Fibroblast of lung (primary cell): ENCODE results near the gene ASTN2. TPM values are rescaled to one million over a fixed set of nuclear protein-coding genes. Genes with fewer than 3 reads are reported as not detected.

ENCODE experiments used
- DNase-seq, 2 donors: peaks; one replicate each; pipeline versions ENCODE4 v3.0.0 to v3.0.0-alpha.2; 2010; ENCODE audit warnings: low read depth in 2 of 2
- H2AFZ ChIP-seq: 2 replicates; pipeline ENCODE4 v1.5.1; 2012; ENCODE audit warnings: low read length, control low read depth, inconsistent platforms
- H3K27ac ChIP-seq: 2 replicates; pipeline ENCODE4 v1.5.1; 2011; ENCODE audit warnings: low read length, control low read depth; ENCODE audit not compliant: insufficient read depth
- H3K27me3 ChIP-seq: 2 replicates; pipeline ENCODE4 v1.5.1; 2011; ENCODE audit warnings: mild to moderate bottlenecking, low read length; ENCODE audit not compliant: control insufficient read depth, insufficient read depth
- H3K36me3 ChIP-seq: 2 replicates; pipeline ENCODE4 v1.5.1; 2011; ENCODE audit warnings: low read length; ENCODE audit not compliant: control insufficient read depth, insufficient read depth
- H3K4me1 ChIP-seq: 2 replicates; pipeline ENCODE4 v1.5.1; 2011; ENCODE audit warnings: low read length; ENCODE audit not compliant: control insufficient read depth, insufficient read depth; ENCODE audit errors: extremely low read depth
- H3K4me2 ChIP-seq: 2 replicates; pipeline ENCODE4 v1.5.1; 2011; ENCODE audit warnings: low read length, control low read depth; ENCODE audit not compliant: insufficient read depth; ENCODE audit errors: extremely low read depth
- H3K4me3 ChIP-seq, 4 experiments: fragments of 200-600 bp in 1 of 4; sonication (generic) in 1 of 4; replicated peaks in 1 of 4; 2 replicates each; pipeline ENCODE4 v1.5.1; 2011 to 2016; ENCODE audit warnings: low read length in 4 of 4, low read depth in 3 of 4, mild to moderate bottlenecking in 3 of 4, control low read depth in 2 of 4, inconsistent platforms in 1 of 4, mixed read lengths in 1 of 4; ENCODE audit not compliant: insufficient read depth in 1 of 4; ENCODE audit errors: control extremely low read depth in 1 of 4
- H3K79me2 ChIP-seq: 2 replicates; pipeline ENCODE4 v1.5.1; 2012; ENCODE audit warnings: mild to moderate bottlenecking, low read length, inconsistent platforms; ENCODE audit not compliant: control insufficient read depth, insufficient read depth
- H3K9ac ChIP-seq: 2 replicates; pipeline ENCODE4 v1.5.1; 2011; ENCODE audit warnings: mild to moderate bottlenecking, low read length, control low read depth; ENCODE audit not compliant: insufficient read depth
- H3K9me3 ChIP-seq: 2 replicates; pipeline ENCODE4 v1.5.1; 2012; ENCODE audit warnings: low read depth, low read length; ENCODE audit not compliant: control insufficient read depth, insufficient read depth
- H4K20me1 ChIP-seq: 2 replicates; pipeline ENCODE4 v1.5.1; 2011; ENCODE audit warnings: low read length; ENCODE audit not compliant: control insufficient read depth, insufficient read depth; ENCODE audit errors: extremely low read depth
- EZH2 ChIP-seq: IDR thresholded peaks from 2 replicates; pipeline ENCODE4 v1.5.1; 2012; ENCODE audit warnings: low read length, control low read depth, mild to moderate bottlenecking; ENCODE audit errors: missing control alignments
- polyA plus RNA-seq, 2 donors: library from polyadenylated mRNA; depleted of rRNA in 1 of 2; stranded (reverse) in 1 of 2; unstranded in 1 of 2; fragments of >200 nt; gene quantifications; 2 replicates each; pipeline ENCODE4 v1.2.1, GENCODE V29; 2011 to 2012; ENCODE audit warnings: missing spikeins in 1 of 2
- total RNA-seq: library from RNA; depleted of rRNA; stranded (reverse); fragments of >200 nt; gene quantifications from 2 replicates; pipeline ENCODE4 v1.2.1, GENCODE V29; 2014
- TF ChIP-seq, protein P1 (sequence below), 2 donors: IDR thresholded peaks in 1 of 2; conservative IDR thresholded peaks in 1 of 2; 1 replicate in 1 of 2; 2 replicates in 1 of 2; pipeline ENCODE4 v1.5.1; 2011 to 2012; ENCODE audit warnings: low read length in 2 of 2, control low read depth in 1 of 2, inconsistent platforms in 1 of 2, low read depth in 1 of 2, mild to moderate bottlenecking in 1 of 2

Gene ASTN2
- total and polyA plus RNA-seq, 2 donors (not counting 1 experiment from before 2014, with no cell fraction given) = 2.2 to 19.2 TPM

DNA sequence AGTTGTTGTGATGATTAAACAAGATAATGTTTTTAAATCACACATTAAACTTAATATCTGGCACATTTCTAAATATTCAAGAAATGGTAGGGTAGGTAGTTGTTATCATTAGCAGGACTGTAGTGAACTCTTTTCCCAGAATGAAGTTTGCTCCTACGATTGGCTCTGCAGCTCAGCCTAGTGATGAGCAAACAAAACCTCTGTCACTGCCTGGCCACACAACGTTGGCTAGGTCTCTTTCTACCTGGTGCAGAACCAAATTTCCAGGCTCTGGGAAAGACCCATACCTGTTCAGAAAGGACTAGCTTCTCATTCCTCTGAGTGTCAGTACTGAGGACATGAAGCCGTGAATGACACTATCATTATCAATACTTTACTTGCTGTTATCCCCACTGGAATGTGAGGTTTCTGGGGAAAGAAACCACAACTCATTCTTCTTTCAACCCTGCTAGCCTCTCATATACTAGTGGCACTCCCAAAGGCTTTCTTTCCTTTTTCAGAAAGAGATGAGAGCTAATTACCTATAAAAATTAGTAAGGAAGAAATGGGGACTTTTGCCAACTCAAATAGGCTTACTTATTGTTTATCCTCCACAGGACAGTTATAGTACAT lies 947.0 kb downstream of the ASTN2 start:
- no peaks in the 10 kb centered on the region for H3K79me2 ChIP-seq
- no peaks in the 10 kb centered on the region for H4K20me1 ChIP-seq
- H3K4me1 ChIP-seq = no peaks in the 10 kb centered on the region
- no peak overlapping the region for H3K9ac ChIP-seq
- H3K27ac ChIP-seq = no peak overlapping the region
- no peak for TF ChIP-seq EZH2
- TF ChIP-seq, protein P1, sequence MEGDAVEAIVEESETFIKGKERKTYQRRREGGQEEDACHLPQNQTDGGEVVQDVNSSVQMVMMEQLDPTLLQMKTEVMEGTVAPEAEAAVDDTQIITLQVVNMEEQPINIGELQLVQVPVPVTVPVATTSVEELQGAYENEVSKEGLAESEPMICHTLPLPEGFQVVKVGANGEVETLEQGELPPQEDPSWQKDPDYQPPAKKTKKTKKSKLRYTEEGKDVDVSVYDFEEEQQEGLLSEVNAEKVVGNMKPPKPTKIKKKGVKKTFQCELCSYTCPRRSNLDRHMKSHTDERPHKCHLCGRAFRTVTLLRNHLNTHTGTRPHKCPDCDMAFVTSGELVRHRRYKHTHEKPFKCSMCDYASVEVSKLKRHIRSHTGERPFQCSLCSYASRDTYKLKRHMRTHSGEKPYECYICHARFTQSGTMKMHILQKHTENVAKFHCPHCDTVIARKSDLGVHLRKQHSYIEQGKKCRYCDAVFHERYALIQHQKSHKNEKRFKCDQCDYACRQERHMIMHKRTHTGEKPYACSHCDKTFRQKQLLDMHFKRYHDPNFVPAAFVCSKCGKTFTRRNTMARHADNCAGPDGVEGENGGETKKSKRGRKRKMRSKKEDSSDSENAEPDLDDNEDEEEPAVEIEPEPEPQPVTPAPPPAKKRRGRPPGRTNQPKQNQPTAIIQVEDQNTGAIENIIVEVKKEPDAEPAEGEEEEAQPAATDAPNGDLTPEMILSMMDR (conservative IDR thresholded peaks at IDR 0.05 in 1 of 2, IDR thresholded peaks at IDR 0.05 in 1 of 2; ENCODE audit: low read depth in 1 of 2, low read length in 2 of 2) = no peak
- no peaks in the 10 kb centered on the region for H3K27me3 ChIP-seq
- H2AFZ ChIP-seq = no peak overlapping the region
- H3K9me3 ChIP-seq = no peaks in the 10 kb centered on the region
- no peaks in the 10 kb centered on the region for H3K36me3 ChIP-seq
- peak in 1 of 2 donors; percentile 50 for DNase-seq
- no peak overlapping the region for H3K4me2 ChIP-seq
- H3K4me3 ChIP-seq = no peak overlapping the region

DNA sequence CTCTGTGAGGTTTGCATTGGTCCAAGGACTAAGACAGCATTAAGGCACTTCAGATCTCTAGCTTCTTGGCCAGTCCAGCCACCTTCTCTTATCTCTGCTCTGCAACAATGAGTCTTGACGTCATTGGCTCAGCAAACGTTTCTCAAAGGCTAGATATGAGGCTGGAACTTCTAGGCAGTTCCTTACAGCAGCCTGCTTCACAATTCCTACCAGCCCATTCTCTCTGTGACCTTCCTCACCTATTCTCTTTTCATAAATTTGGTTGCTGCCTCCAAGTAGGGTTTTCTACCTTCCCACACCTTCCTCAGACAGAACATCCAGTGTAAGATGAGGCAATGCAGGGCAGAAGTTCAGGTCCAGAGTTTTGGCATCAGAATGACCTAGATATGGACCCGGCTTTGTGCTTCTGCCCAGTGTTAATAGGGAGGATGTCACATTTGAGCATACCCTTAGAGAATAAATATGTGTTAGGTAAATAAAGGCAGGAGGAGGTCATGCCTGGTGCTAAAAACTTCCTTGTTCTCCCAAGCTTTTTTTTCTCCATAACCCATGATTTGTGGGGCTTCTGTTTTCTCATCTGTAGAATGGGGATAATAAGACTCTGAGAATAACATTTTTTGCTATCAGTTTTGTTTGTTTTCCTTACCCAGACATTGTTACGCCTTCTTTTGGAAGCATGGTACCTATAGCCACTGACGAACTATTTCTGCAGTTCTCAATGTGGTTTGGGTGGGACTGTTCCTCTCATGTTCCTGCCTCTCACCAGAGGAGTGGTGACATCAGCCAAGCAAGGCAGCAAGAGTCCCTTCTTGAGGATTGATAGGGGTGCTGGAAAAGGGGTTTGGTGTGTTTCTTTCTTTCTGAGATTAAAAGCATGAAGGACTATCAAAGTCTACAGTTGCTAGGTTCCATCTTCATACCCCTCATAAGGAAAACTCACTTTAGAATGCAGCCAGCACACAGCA lies 948.3 kb downstream of the ASTN2 start:
- no peak overlapping the region for H3K9ac ChIP-seq
- H3K9me3 ChIP-seq = no peaks in the 10 kb centered on the region
- no peak overlapping the region for H3K4me3 ChIP-seq
- no peaks in the 10 kb centered on the region for H3K36me3 ChIP-seq
- no peaks in the 10 kb centered on the region for H3K27me3 ChIP-seq
- DNase-seq = peak in 1 of 2 donors; percentile 14
- TF ChIP-seq, protein P1 (conservative IDR thresholded peaks at IDR 0.05 in 1 of 2, IDR thresholded peaks at IDR 0.05 in 1 of 2; ENCODE audit: low read depth in 1 of 2, low read length in 2 of 2) = no peak
- TF ChIP-seq EZH2 = no peak
- H4K20me1 ChIP-seq = no peaks in the 10 kb centered on the region
- H3K27ac ChIP-seq = no peak overlapping the region
- no peak overlapping the region for H2AFZ ChIP-seq
- no peak overlapping the region for H3K4me2 ChIP-seq
- no peaks in the 10 kb centered on the region for H3K79me2 ChIP-seq
- no peaks in the 10 kb centered on the region for H3K4me1 ChIP-seq

DNA sequence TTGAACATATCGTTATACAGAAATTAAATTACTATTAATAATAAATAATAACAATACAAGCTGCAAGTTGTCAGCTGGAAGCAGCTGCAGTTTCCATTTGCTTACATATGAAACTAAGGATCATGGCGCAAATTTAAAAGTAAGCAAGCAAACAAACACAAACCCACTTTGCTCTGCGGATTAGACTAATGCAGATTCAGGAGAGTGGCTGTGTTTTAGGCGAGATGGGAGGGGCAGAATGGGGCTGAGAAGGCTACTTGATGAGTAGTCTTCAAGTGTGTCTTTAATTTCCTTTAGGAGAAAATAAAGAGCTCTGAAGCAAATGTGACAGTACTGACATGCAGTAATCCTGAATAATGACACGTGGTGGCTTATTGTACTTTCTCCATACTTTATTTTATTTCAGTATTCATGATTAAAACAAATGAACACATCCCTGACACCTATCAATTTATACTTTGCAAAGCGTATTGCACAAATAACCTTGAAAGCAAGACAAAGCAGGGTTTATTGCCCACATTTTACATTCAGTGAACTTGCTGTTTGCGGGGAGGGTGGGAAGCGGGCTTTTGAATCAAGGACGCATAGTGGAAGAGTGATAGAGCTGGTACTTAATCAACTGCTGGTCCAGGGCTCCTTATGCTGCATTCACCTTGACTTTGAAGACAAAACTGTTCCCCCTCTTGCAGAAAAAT lies 949.1 kb downstream of the ASTN2 start:
- H3K27ac ChIP-seq = no peak overlapping the region
- no peak for DNase-seq
- no peak overlapping the region for H2AFZ ChIP-seq
- H3K4me3 ChIP-seq = no peak overlapping the region
- H3K36me3 ChIP-seq = no peaks in the 10 kb centered on the region
- H3K9ac ChIP-seq = no peak overlapping the region
- H3K4me1 ChIP-seq = no peaks in the 10 kb centered on the region
- no peaks in the 10 kb centered on the region for H3K27me3 ChIP-seq
- no peaks in the 10 kb centered on the region for H4K20me1 ChIP-seq
- H3K9me3 ChIP-seq = no peaks in the 10 kb centered on the region
- H3K4me2 ChIP-seq = no peak overlapping the region
- no peaks in the 10 kb centered on the region for H3K79me2 ChIP-seq
- TF ChIP-seq EZH2 = no peak
- TF ChIP-seq, protein P1 (conservative IDR thresholded peaks at IDR 0.05 in 1 of 2, IDR thresholded peaks at IDR 0.05 in 1 of 2; ENCODE audit: low read depth in 1 of 2, low read length in 2 of 2) = no peak
